ENCODE results near the gene ABHD12B. TPM values are rescaled to one million over a fixed set of nuclear protein-coding genes. Genes with fewer than 3 reads are reported as not detected.
"Not testable (repeated sequence)": the region's sequence is repeated elsewhere in the genome, so short reads cannot be mapped to it uniquely, and the experiment has no call there.

ABHD12B gene
- total RNA-seq, 1 experiment from 2014 or later = 51.0 TPM

DNA sequence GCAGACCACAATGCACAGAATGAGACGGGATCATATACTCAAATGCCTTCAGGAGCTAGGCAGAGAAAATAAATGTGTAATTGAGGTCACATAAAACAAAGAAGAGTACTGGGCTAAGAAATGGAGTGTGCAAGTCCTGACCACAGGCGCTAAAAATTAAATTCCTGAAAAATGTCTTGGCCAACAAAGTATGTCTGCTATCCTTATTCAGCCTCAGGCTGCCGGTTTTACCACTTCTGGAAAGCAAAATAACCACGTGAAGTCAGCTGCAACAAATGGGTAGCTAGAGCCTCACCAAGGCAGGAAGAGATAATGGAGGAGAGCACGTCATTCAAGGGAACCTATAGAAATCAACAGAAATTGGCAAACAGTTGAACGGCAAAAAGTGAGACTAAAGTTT is 69.3 kb downstream of the ABHD12B start:
- Histone ChIP-seq H2BK120ac (ENCODE audit: low read depth, low read length, poor library complexity, severe bottlenecking) (no peak overlapping the region), H2AFZ (ENCODE audit: low read length) (no peak overlapping the region), H4K8ac (replicated peaks; ENCODE audit: insufficient read length, low read depth, low read length) (no peak overlapping the region), H3K79me1 (ENCODE audit: insufficient read depth, low read depth, low read length, poor library complexity, severe bottlenecking) (no peaks in the 10 kb centered on the region), H3K14ac (ENCODE audit: insufficient read depth, low read length) (no peak overlapping the region), H3K23me2 (ENCODE audit: insufficient read length, low read depth, low read length, poor library complexity, severe bottlenecking) (peaks cover 16% of the 10 kb centered on the region), H4K91ac (ENCODE audit: insufficient read length, low read depth, low read length) (no peak overlapping the region), H4K20me1 (ENCODE audit: control insufficient read depth, insufficient read depth, insufficient read length) (no peaks in the 10 kb centered on the region), H2BK20ac (ENCODE audit: low read depth, low read length, poor library complexity, severe bottlenecking) (no peak overlapping the region), H3K56ac (ENCODE audit: insufficient read length, low read depth, low read length) (no peak overlapping the region), H3K4ac (ENCODE audit: low read depth, low read length) (no peak overlapping the region), H4K5ac (ENCODE audit: insufficient read length, low read depth, low read length) (no peak overlapping the region), H3K4me1 (ENCODE audit: insufficient read depth, low read length) (no peaks in the 10 kb centered on the region), H2AK5ac (ENCODE audit: insufficient read length, low read length) (no peak overlapping the region), H2BK12ac (ENCODE audit: insufficient read length, low read depth, low read length) (no peak overlapping the region), H3K18ac (ENCODE audit: insufficient read length, low read depth, low read length) (no peak overlapping the region), H3K79me2 (ENCODE audit: insufficient read depth, low read length) (no peaks in the 10 kb centered on the region), H3T11ph (ENCODE audit: low read length) (no peak overlapping the region), H3K4me2 (ENCODE audit: insufficient read depth, insufficient read length, low read length) (no peak overlapping the region), H2BK5ac (ENCODE audit: insufficient read length, low read length) (no peak overlapping the region), H3K9me3 (ENCODE audit: control insufficient read depth, low read depth, low read length) (no peaks in the 10 kb centered on the region), H3K23ac (ENCODE audit: insufficient read length, low read depth, low read length) (no peak overlapping the region), H3K27ac (ENCODE audit: insufficient read length, low read depth, low read length) (no peak overlapping the region), H2BK15ac (ENCODE audit: low read depth, low read length) (no peak overlapping the region), H3K9ac (ENCODE audit: extremely low read depth, insufficient read length, low read length) (no peak overlapping the region), H3K27me3 (ENCODE audit: insufficient read depth, low read length) (no peaks in the 10 kb centered on the region)
- Mint-ChIP-seq H3K27ac (no peak overlapping the region; a peak in 1 of 7 replicates), H3K4me3 (no peak overlapping the region), H3K27me3 (ENCODE audit: low read depth) (peaks cover 9% of the 10 kb centered on the region), H3K4me1 (peaks cover 8 to 9% of the 10 kb centered on the region in 2 experiments), H3K36me3 (ENCODE audit: insufficient read depth in 1 of 3, low read depth in 3 of 3) (peaks cover 2 to 10% (median 7%) of the 10 kb centered on the region in 3 experiments; a peak in 5 of 7 replicates), H3K9me3 (no peaks in the 10 kb centered on the region; a peak in 1 of 5 replicates)
- TF ChIP-seq, protein P1, sequence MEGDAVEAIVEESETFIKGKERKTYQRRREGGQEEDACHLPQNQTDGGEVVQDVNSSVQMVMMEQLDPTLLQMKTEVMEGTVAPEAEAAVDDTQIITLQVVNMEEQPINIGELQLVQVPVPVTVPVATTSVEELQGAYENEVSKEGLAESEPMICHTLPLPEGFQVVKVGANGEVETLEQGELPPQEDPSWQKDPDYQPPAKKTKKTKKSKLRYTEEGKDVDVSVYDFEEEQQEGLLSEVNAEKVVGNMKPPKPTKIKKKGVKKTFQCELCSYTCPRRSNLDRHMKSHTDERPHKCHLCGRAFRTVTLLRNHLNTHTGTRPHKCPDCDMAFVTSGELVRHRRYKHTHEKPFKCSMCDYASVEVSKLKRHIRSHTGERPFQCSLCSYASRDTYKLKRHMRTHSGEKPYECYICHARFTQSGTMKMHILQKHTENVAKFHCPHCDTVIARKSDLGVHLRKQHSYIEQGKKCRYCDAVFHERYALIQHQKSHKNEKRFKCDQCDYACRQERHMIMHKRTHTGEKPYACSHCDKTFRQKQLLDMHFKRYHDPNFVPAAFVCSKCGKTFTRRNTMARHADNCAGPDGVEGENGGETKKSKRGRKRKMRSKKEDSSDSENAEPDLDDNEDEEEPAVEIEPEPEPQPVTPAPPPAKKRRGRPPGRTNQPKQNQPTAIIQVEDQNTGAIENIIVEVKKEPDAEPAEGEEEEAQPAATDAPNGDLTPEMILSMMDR (conservative IDR thresholded peaks at IDR 0.05) = no peak
- no CpG with 5 or more reads among the region's 6 CpGs for WGBS (ENCODE audit: extremely low coverage, insufficient read length, low lambda C conversion rate)
- no peak for DNase-seq

DNA sequence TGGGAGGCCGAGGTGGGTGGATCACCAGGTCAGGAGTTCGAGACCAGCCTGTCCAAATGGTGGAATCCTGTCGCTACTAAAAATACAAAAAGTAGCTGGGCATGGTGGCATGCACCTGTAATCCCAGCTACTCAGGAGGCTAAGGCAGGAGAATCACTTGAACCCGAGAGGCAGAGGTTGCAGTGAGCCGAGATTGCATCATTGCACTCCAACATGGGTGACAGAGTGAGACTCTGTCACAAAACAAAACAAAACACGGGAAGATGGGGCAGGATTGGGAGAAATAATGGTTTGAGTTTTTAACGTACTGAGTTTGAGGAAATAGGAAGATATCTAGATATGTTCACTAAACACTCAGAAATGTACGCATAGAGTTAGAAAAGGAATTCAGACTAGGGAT is 69.8 kb downstream of the ABHD12B start:
- no CpG with 5 or more reads among the region's 8 CpGs for WGBS (ENCODE audit: extremely low coverage, insufficient read length, low lambda C conversion rate)
- H3K27me3 ChIP-seq (ENCODE audit: insufficient read depth, low read length); H3K27me3 Mint-ChIP-seq (ENCODE audit: low read depth); H4K8ac ChIP-seq (replicated peaks; ENCODE audit: insufficient read length, low read depth, low read length); H3K9me3 Mint-ChIP-seq; H3K4me2 ChIP-seq (ENCODE audit: insufficient read depth, insufficient read length, low read length); H3K79me2 ChIP-seq (ENCODE audit: insufficient read depth, low read length); H3K9ac ChIP-seq (ENCODE audit: extremely low read depth, insufficient read length, low read length); H4K20me1 ChIP-seq (ENCODE audit: control insufficient read depth, insufficient read depth, insufficient read length); H3K27ac Mint-ChIP-seq; H3K4me3 Mint-ChIP-seq; H3K79me1 ChIP-seq (ENCODE audit: insufficient read depth, low read depth, low read length, poor library complexity, severe bottlenecking); H3K14ac ChIP-seq (ENCODE audit: insufficient read depth, low read length); H3K27ac ChIP-seq (ENCODE audit: insufficient read length, low read depth, low read length); H4K91ac ChIP-seq (ENCODE audit: insufficient read length, low read depth, low read length); H4K5ac ChIP-seq (ENCODE audit: insufficient read length, low read depth, low read length); DNase-seq; H2BK20ac ChIP-seq (ENCODE audit: low read depth, low read length, poor library complexity, severe bottlenecking); H3K4ac ChIP-seq (ENCODE audit: low read depth, low read length); H2AK5ac ChIP-seq (ENCODE audit: insufficient read length, low read length); H2BK15ac ChIP-seq (ENCODE audit: low read depth, low read length); H3K23ac ChIP-seq (ENCODE audit: insufficient read length, low read depth, low read length); H2BK12ac ChIP-seq (ENCODE audit: insufficient read length, low read depth, low read length); H3K18ac ChIP-seq (ENCODE audit: insufficient read length, low read depth, low read length); H2AFZ ChIP-seq (ENCODE audit: low read length); H3K4me1 ChIP-seq (ENCODE audit: insufficient read depth, low read length); H2BK5ac ChIP-seq (ENCODE audit: insufficient read length, low read length); H3K9me3 ChIP-seq (ENCODE audit: control insufficient read depth, low read depth, low read length); H3K56ac ChIP-seq (ENCODE audit: insufficient read length, low read depth, low read length); H2BK120ac ChIP-seq (ENCODE audit: low read depth, low read length, poor library complexity, severe bottlenecking); H3K4me1 Mint-ChIP-seq; H3T11ph ChIP-seq (ENCODE audit: low read length): not testable (repeated sequence)
- H3K23me2 ChIP-seq (ENCODE audit: insufficient read length, low read depth, low read length, poor library complexity, severe bottlenecking) = peaks cover 16% of the 10 kb centered on the region
- peaks cover 2 to 10% (median 7%) of the 10 kb centered on the region in 3 experiments; a peak in 5 of 7 replicates for H3K36me3 Mint-ChIP-seq (ENCODE audit: insufficient read depth in 1 of 3, low read depth in 3 of 3)

All from H9 (cell line).